Body of pancreas (tissue), 4 donors: ENCODE data around the gene KLK4. TPM values are rescaled to one million over a fixed set of nuclear protein-coding genes. Genes with fewer than 3 reads are reported as not detected.

Experiments used
- ATAC-seq: fragments of 150-250 bp; one replicate; pipeline ENCODE4 v1.9.1; 2016
- DNase-seq, 4 donors: peaks; one replicate each; pipeline ENCODE4 v3.0.0-alpha.2; 2019
- H3K27ac ChIP-seq, 4 donors: fragments of 200-600 bp; sonication (generic); 1 replicate in 3 of 4; 2 replicates in 1 of 4; pipeline versions ENCODE4 v1.5.1 to v1.6.1; 2016 to 2019; ENCODE audit warnings: mild to moderate bottlenecking in 1 of 4, mixed read lengths in 1 of 4, moderate library complexity in 1 of 4
- H3K27me3 ChIP-seq, 2 donors: fragments of 200-600 bp; sonication (generic); one replicate each; pipeline ENCODE4 v1.6.0; 2016; ENCODE audit warnings: mild to moderate bottlenecking in 1 of 2
- H3K36me3 ChIP-seq, 2 donors: fragments of 200-600 bp; sonication (generic); replicated peaks in 1 of 2; 2 replicates each; pipeline ENCODE4 v1.5.1; 2016; ENCODE audit warnings: low read depth in 2 of 2; ENCODE audit not compliant: insufficient read depth in 1 of 2
- H3K4me1 ChIP-seq: fragments of 200-600 bp; sonication (generic); one replicate; pipeline ENCODE4 v1.6.0; 2016
- H3K4me3 ChIP-seq, 2 donors: fragments of 200-600 bp; sonication (generic); 1 replicate in 1 of 2; 2 replicates in 1 of 2; pipeline ENCODE4 v1.5.1; 2016 to 2019
- H3K9me3 ChIP-seq, 3 donors: fragments of 200-600 bp; sonication (generic); 1 replicate in 2 of 3; 2 replicates in 1 of 3; pipeline ENCODE4 v1.5.1; 2016
- POLR2A ChIP-seq, 3 donors: fragments of 450-650 bp; IDR thresholded peaks; one replicate each; pipeline ENCODE4 v1.6.1; 2016; ENCODE audit warnings: antibody characterized with exemption in 3 of 3, mild to moderate bottlenecking in 2 of 3
- WGBS, 2 donors: methylation state at CpG; one replicate each; pipeline ENCODE4 v1.1.5; 2017; 5-methylcytosine and 5-hydroxymethylcytosine counted together
- intact Hi-C: fragments of 100-400 bp; cut with DNase I; formaldehyde crosslinking; loops from one replicate; pipeline ENCODE4 v1.15.1; 2023
- total RNA-seq, 2 donors: library from RNA; depleted of rRNA; stranded (reverse); fragments of >200 nt; gene quantifications; one replicate each; pipeline ENCODE4 v1.1.0, GENCODE V29; 2016
- TF ChIP-seq, protein P1 (sequence below), 7 experiments: fragments of 450-650 bp in 4 of 7; fragments of 200-600 bp in 3 of 7; sonication (generic) in 3 of 7; IDR thresholded peaks; one replicate each; pipeline ENCODE4 v1.5.1; 2016 to 2019; ENCODE audit warnings: antibody characterized with exemption in 7 of 7

Gene KLK4
- total RNA-seq, 2 donors from 2014 or later = not detected

DNA sequence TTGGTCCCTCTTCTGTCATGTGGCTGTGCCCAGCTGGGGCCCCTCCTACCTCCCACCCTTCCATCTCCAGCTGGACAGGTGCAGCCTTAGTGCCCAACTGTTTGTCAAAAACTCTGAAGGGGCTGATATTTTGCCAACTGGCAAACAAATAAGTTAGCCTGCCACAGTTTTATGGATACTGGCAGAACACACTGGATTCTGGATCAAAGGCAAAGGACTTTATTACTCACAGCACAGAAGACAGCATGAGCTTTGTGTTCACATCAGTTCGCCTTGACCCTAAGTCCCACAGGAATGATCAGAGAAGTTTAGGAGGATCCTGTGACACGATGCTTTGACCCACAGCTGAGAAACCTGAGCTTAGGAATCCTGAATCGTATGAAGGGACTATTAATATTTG, 21.6 kb downstream of the KLK4 start:
- Histone ChIP-seq H3K4me1 (no peaks in the 10 kb centered on the region), H3K9me3 (no peaks in the 10 kb centered on the region), H3K36me3 (no peaks in the 10 kb centered on the region), H3K27ac (no peak overlapping the region), H3K4me3 (no peak overlapping the region), H3K27me3 (no peaks in the 10 kb centered on the region)
- 40 to 44% methylated on average over 3 of the region's 3 CpGs for WGBS, 2 donors
- TF ChIP-seq, protein P1, sequence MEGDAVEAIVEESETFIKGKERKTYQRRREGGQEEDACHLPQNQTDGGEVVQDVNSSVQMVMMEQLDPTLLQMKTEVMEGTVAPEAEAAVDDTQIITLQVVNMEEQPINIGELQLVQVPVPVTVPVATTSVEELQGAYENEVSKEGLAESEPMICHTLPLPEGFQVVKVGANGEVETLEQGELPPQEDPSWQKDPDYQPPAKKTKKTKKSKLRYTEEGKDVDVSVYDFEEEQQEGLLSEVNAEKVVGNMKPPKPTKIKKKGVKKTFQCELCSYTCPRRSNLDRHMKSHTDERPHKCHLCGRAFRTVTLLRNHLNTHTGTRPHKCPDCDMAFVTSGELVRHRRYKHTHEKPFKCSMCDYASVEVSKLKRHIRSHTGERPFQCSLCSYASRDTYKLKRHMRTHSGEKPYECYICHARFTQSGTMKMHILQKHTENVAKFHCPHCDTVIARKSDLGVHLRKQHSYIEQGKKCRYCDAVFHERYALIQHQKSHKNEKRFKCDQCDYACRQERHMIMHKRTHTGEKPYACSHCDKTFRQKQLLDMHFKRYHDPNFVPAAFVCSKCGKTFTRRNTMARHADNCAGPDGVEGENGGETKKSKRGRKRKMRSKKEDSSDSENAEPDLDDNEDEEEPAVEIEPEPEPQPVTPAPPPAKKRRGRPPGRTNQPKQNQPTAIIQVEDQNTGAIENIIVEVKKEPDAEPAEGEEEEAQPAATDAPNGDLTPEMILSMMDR (IDR thresholded peaks at IDR 0.05) = no peak
- TF ChIP-seq POLR2A (IDR thresholded peaks at IDR 0.05) = no peak
- DNase-seq (no peak), ATAC-seq (no peak)
- intact Hi-C loops = no loop called here

DNA sequence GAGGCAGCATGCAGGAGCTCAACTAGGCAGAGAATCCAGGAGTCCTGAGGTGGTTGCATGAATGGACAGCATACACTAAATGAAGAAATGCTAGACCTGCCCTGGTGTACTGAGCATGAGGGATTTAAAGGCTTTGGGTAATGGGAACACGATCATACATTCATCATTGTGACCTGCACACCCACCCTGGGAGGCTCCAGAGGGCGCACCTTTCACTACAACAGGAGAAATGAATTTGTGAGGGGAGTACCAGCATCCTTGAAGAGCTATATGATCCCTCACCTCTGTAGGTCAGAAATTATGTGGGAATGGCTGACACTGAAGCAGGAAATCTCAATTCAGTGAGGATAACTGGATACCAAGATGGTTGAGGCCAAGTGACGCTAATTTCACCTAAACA, 29.0 kb downstream of the KLK4 start:
- ATAC-seq (no peak), DNase-seq (no peak)
- H3K27me3 ChIP-seq = no peaks in the 10 kb centered on the region
- intact Hi-C loops = no loop called here
- H3K9me3 ChIP-seq = no peaks in the 10 kb centered on the region
- WGBS, 2 donors = 60 to 64% methylated on average over 2 to 3 of the region's 3 CpGs
- no peaks in the 10 kb centered on the region for H3K4me1 ChIP-seq
- H3K36me3 ChIP-seq = no peaks in the 10 kb centered on the region
- H3K27ac ChIP-seq = no peak overlapping the region
- H3K4me3 ChIP-seq = no peak overlapping the region
- TF ChIP-seq, protein P1 (IDR thresholded peaks at IDR 0.05) = no peak
- no peak for TF ChIP-seq POLR2A (IDR thresholded peaks at IDR 0.05)

DNA sequence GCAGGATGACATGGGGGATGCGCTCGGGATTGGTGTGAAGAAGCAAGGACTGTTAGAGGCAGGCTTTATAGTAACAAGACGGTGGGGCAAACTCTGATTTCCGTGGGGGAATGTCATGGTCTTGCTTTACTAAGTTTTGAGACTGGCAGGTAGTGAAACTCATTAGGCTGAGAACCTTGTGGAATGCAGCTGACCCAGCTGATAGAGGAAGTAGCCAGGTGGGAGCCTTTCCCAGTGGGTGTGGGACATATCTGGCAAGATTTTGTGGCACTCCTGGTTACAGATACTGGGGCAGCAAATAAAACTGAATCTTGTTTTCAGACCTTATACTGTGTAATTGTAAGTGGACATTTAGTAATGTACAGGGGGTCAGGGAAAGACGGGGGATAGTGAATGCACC, 31.0 kb downstream of the KLK4 start:
- H3K4me3 ChIP-seq = no peak overlapping the region
- WGBS, 2 donors = 49 to 51% methylated on average over 5 of the region's 5 CpGs
- no peaks in the 10 kb centered on the region for H3K9me3 ChIP-seq
- H3K27me3 ChIP-seq = peaks cover 0 to 6% of the 10 kb centered on the region in 2 donors
- no peak for DNase-seq
- H3K27ac ChIP-seq = no peak overlapping the region
- no peak for ATAC-seq
- no peaks in the 10 kb centered on the region for H3K4me1 ChIP-seq
- TF ChIP-seq POLR2A (IDR thresholded peaks at IDR 0.05) = no peak
- TF ChIP-seq, protein P1 (IDR thresholded peaks at IDR 0.05) = no peak
- H3K36me3 ChIP-seq = no peaks in the 10 kb centered on the region
- intact Hi-C loops = no loop called here

DNA sequence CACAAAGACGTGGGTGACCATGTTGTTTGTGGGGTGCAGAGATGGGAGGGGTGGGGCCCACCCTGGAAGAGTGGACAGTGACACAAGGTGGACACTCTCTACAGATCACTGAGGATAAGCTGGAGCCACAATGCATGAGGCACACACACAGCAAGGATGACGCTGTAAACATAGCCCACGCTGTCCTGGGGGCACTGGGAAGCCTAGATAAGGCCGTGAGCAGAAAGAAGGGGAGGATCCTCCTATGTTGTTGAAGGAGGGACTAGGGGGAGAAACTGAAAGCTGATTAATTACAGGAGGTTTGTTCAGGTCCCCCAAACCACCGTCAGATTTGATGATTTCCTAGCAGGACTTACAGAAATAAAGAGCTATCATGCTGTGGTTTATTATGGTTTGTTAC, 32.3 kb downstream of the KLK4 start:
- intact Hi-C loops = no loop called here
- no peak for TF ChIP-seq POLR2A (IDR thresholded peaks at IDR 0.05)
- TF ChIP-seq, protein P1 (IDR thresholded peaks at IDR 0.05) = no peak
- no peak for DNase-seq
- no peak overlapping the region for H3K4me3 ChIP-seq
- no peak for ATAC-seq
- 46 to 51% methylated on average over 5 of the region's 5 CpGs for WGBS, 2 donors
- no peak overlapping the region for H3K27ac ChIP-seq
- peaks cover 0 to 6% of the 10 kb centered on the region in 2 donors for H3K27me3 ChIP-seq
- H3K36me3 ChIP-seq = no peaks in the 10 kb centered on the region
- H3K4me1 ChIP-seq = no peaks in the 10 kb centered on the region
- no peaks in the 10 kb centered on the region for H3K9me3 ChIP-seq

DNA sequence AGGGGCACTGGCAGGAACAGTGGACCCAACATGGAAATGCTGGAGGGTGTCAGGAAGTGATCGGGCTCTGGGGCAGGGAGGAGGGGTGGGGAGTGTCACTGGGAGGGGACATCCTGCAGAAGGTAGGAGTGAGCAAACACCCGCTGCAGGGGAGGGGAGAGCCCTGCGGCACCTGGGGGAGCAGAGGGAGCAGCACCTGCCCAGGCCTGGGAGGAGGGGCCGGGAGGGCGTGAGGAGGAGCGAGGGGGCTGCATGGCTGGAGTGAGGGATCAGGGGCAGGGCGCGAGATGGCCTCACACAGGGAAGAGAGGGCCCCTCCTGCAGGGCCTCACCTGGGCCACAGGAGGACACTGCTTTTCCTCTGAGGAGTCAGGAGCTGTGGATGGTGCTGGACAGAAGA, 33.9 kb downstream of the KLK4 start:
- no peak for DNase-seq
- no peak overlapping the region for H3K4me3 ChIP-seq
- peaks cover 0 to 6% of the 10 kb centered on the region in 2 donors for H3K27me3 ChIP-seq
- H3K9me3 ChIP-seq = no peaks in the 10 kb centered on the region
- H3K4me1 ChIP-seq = no peaks in the 10 kb centered on the region
- intact Hi-C loops = no loop called here
- 39 to 44% methylated on average over 8 of the region's 8 CpGs for WGBS, 2 donors
- no peak for ATAC-seq
- no peaks in the 10 kb centered on the region for H3K36me3 ChIP-seq
- no peak overlapping the region for H3K27ac ChIP-seq
- TF ChIP-seq, protein P1 (IDR thresholded peaks at IDR 0.05) = no peak
- TF ChIP-seq POLR2A (IDR thresholded peaks at IDR 0.05) = no peak
